HepG2 (cell line): ENCODE measurements around the gene LSM12. TPM values are rescaled to one million over a fixed set of nuclear protein-coding genes. Genes with fewer than 3 reads are reported as not detected.

Experiments used
- ADNP ChIP-seq: sonication (generic); formaldehyde crosslinking; IDR thresholded peaks from 2 replicates; pipeline ENCODE4 v1.4.0; 2020; ENCODE audit warnings: missing genetic modification reagents
- FIP1L1 ChIP-seq: fragments of 200-400 bp; formaldehyde crosslinking; IDR thresholded peaks from 2 replicates; pipeline ENCODE4 v1.6.1; 2018; ENCODE audit warnings: low read depth, mild to moderate bottlenecking, low read length, moderate library complexity, borderline replicate concordance; ENCODE audit not compliant: insufficient read depth
- HIVEP1 ChIP-seq: sonication (generic); formaldehyde crosslinking; IDR thresholded peaks from 2 replicates; pipeline ENCODE4 v1.4.0; 2020; ENCODE audit warnings: mild to moderate bottlenecking, missing genetic modification reagents
- HMGXB4 ChIP-seq, 2 experiments: sonication (generic) in 1 of 2; formaldehyde crosslinking in 1 of 2; IDR thresholded peaks; 2 replicates each; pipeline versions ENCODE4 v1.4.0 to v1.6.1; 2018 to 2020; ENCODE audit warnings: missing genetic modification reagents in 2 of 2, borderline replicate concordance in 1 of 2, low read depth in 1 of 2, mild to moderate bottlenecking in 1 of 2, missing biosample characterization in 1 of 2
- KAT2B ChIP-seq: fragments of 150-350 bp; IDR thresholded peaks from 2 replicates; pipeline ENCODE4 v1.6.1; 2014; ENCODE audit warnings: low read depth, low read length, borderline replicate concordance
- KMT2A ChIP-seq: sonication (generic); formaldehyde crosslinking; IDR thresholded peaks from 2 replicates; pipeline ENCODE4 v1.4.0; 2020; ENCODE audit warnings: missing genetic modification reagents
- MATR3 ChIP-seq: sonication (generic); formaldehyde crosslinking; IDR thresholded peaks from 2 replicates; pipeline ENCODE4 v1.4.0; 2020; ENCODE audit warnings: missing genetic modification reagents
- MNT ChIP-seq: fragments of 450-650 bp; IDR thresholded peaks from 2 replicates; pipeline ENCODE4 v1.6.1; 2016
- NCOA5 ChIP-seq: sonication (generic); formaldehyde crosslinking; IDR thresholded peaks from 2 replicates; pipeline ENCODE4 v1.4.0; 2020; ENCODE audit warnings: missing genetic modification reagents
- NR0B2 ChIP-seq: sonication (generic); formaldehyde crosslinking; IDR thresholded peaks from 2 replicates; pipeline ENCODE4 v1.4.0; 2020; ENCODE audit warnings: mild to moderate bottlenecking, missing genetic modification reagents
- PRPF4 ChIP-seq: fragments of 200-400 bp; formaldehyde crosslinking; IDR thresholded peaks from 2 replicates; pipeline ENCODE4 v1.6.1; 2016; ENCODE audit warnings: low read length, low read depth; ENCODE audit not compliant: poor library complexity, severe bottlenecking
- SOX13 ChIP-seq, 3 experiments: fragments of 450-650 bp in 1 of 3; sonication (generic) in 1 of 3; formaldehyde crosslinking in 1 of 3; IDR thresholded peaks in 2 of 3; conservative IDR thresholded peaks in 1 of 3; 2 replicates each; pipeline versions ENCODE4 v1.5.0 to v1.6.1; 2016 to 2020; ENCODE audit warnings: antibody characterized with exemption in 1 of 3, mild to moderate bottlenecking in 1 of 3, missing compliant biosample characterization in 1 of 3, missing genetic modification reagents in 1 of 3, moderate library complexity in 1 of 3
- SRY ChIP-seq: sonication (generic); formaldehyde crosslinking; IDR thresholded peaks from 2 replicates; pipeline ENCODE4 v1.8.0; 2022; ENCODE audit warnings: mild to moderate bottlenecking, missing genetic modification reagents
- TOPORS ChIP-seq: sonication (generic); formaldehyde crosslinking; IDR thresholded peaks from 2 replicates; pipeline ENCODE4 v1.8.0; 2023; ENCODE audit warnings: mild to moderate bottlenecking, missing genetic modification reagents
- ZFP36L1 ChIP-seq: sonication (generic); formaldehyde crosslinking; IDR thresholded peaks from 2 replicates; pipeline ENCODE4 v1.8.0; 2022; ENCODE audit warnings: mild to moderate bottlenecking, missing genetic modification reagents, moderate library complexity
- ZFY ChIP-seq: sonication (generic); formaldehyde crosslinking; IDR thresholded peaks from 2 replicates; pipeline ENCODE4 v1.4.0; 2020; ENCODE audit warnings: missing genetic modification reagents
- ZFYVE20 ChIP-seq: sonication (generic); formaldehyde crosslinking; IDR thresholded peaks from 2 replicates; pipeline ENCODE4 v1.8.0; 2023; ENCODE audit warnings: low read depth, mild to moderate bottlenecking, moderate library complexity, missing genetic modification reagents, borderline replicate concordance
- ZMAT3 ChIP-seq: sonication (generic); formaldehyde crosslinking; conservative IDR thresholded peaks from 2 replicates; pipeline ENCODE4 v1.7.0; 2021; ENCODE audit warnings: missing genetic modification reagents
- ZNF205 ChIP-seq: IDR thresholded peaks from 2 replicates; pipeline ENCODE4 v1.6.1; 2018; ENCODE audit warnings: missing biosample characterization, missing genetic modification reagents
- ZNF33A ChIP-seq: sonication (generic); formaldehyde crosslinking; IDR thresholded peaks from 2 replicates; pipeline ENCODE4 v1.5.1; 2020; ENCODE audit warnings: missing genetic modification reagents, mild to moderate bottlenecking, moderate library complexity, borderline replicate concordance
- ZNF598 ChIP-seq: sonication (generic); formaldehyde crosslinking; IDR thresholded peaks from 2 replicates; pipeline ENCODE4 v1.5.1; 2020; ENCODE audit warnings: mild to moderate bottlenecking, missing genetic modification reagents, borderline replicate concordance
- ZNF747 ChIP-seq: sonication (generic); formaldehyde crosslinking; IDR thresholded peaks from 2 replicates; pipeline ENCODE4 v1.8.1; 2023; ENCODE audit warnings: missing genetic modification reagents, mild to moderate bottlenecking, borderline replicate concordance
- ZNF749 ChIP-seq: sonication (generic); formaldehyde crosslinking; IDR thresholded peaks from 2 replicates; pipeline ENCODE4 v1.8.0; 2022; ENCODE audit warnings: mild to moderate bottlenecking, missing genetic modification reagents, moderate library complexity, borderline replicate concordance
- ZNF776 ChIP-seq: sonication (generic); formaldehyde crosslinking; IDR thresholded peaks from 2 replicates; pipeline ENCODE4 v1.4.0; 2020; ENCODE audit warnings: mild to moderate bottlenecking, missing genetic modification reagents
- ZNF841 ChIP-seq: sonication (generic); formaldehyde crosslinking; IDR thresholded peaks from 2 replicates; pipeline ENCODE4 v1.8.1; 2023; ENCODE audit warnings: missing genetic modification reagents, borderline replicate concordance
- ZSCAN22 ChIP-seq: sonication (generic); formaldehyde crosslinking; IDR thresholded peaks from 2 replicates; pipeline ENCODE4 v1.4.0; 2020; ENCODE audit warnings: mild to moderate bottlenecking, missing genetic modification reagents
- ZSCAN29 ChIP-seq: sonication (generic); formaldehyde crosslinking; conservative IDR thresholded peaks from 2 replicates; pipeline ENCODE4 v1.4.0; 2020; ENCODE audit warnings: mild to moderate bottlenecking, missing genetic modification reagents
- polyA plus RNA-seq, 8 experiments: library from polyadenylated mRNA; depleted of rRNA in 3 of 8; stranded (reverse) in 7 of 8; unstranded in 1 of 8; fragments of >200 nt; fragmentation: Illumina TruSeq in 4 of 8; extraction: Trizol in 4 of 8; gene quantifications; 2 replicates each; pipeline versions ENCODE4 v1.2.1 to v1.2.3, GENCODE V29; 2011 to 2016; ENCODE audit warnings: low read depth in 4 of 8, missing spikeins in 1 of 8, mixed read lengths in 1 of 8; ENCODE audit not compliant: insufficient read depth in 1 of 8
- total RNA-seq, 5 experiments: library from RNA; depleted of rRNA; stranded (reverse); fragments of >200 nt; fragmentation: Illumina TruSeq; extraction: Trizol; gene quantifications; 2 replicates each; pipeline ENCODE4 v1.2.3, GENCODE V29; 2016; ENCODE audit warnings: low read depth in 1 of 5

Gene LSM12
- total and polyA plus RNA-seq, 2 of the 13 experiments (the other 11 are each of a cell fraction or from before 2014, with no cell fraction given): 52.8 to 55.7 TPM

DNA sequence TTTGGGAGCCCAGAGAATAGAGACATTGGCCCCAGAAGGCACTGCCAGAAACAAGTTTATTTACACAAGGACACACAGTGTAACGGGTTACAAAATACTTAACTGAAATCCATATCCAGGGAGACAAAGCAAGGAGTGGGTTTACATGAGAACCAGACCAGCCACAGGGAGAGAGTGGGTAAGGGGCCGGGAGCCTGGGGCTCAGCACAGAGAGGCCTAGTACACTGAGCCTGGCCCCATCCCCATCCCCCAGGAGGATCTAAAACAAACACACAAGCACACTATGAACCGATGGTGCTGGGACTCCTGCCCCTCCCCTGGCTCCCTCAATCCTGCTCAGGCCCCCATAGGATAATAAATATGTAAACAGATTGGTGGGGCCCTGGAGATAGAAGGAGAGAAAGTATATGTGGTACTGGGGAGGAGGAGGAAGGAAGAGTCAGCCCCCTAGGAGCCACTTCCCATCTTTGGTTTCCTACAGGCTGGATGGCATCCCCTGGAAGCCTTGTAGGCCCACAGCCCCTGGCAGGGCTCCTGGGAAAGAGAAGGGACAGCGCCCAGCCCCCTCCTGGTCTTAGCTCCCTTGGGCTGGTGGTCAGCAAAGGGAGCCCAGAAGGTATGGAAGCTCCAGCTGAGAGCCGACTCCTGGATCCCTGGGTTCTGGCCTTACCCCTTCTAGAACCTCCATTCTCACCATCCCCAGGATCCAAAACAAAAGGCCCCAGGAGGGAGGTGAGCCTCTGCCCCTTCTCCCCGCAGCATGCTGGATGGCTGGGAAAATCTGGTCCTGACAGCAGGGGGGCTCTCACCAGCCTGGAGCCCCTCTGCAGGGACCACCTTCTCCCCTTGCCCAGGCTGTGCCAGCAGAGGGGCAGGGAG, 10.5 kb upstream of the LSM12 start (continued):
- TF ChIP-seq KAT2B (no peak), PRPF4 (no peak), ZFP36L1 (no peak), ZNF776 (CRISPR knock-in tag) (no peak), SOX13 (IDR thresholded peaks at IDR 0.05) (no peak), SOX13 (CRISPR knock-in tag; conservative IDR thresholded peaks at IDR 0.05 in 1 of 2, IDR thresholded peaks at IDR 0.05 in 1 of 2) (no peak), HMGXB4 (CRISPR knock-in tag; IDR thresholded peaks at IDR 0.05; ENCODE audit: borderline replicate concordance in 1 of 2, low read depth in 1 of 2) (no peak), ZSCAN29 (CRISPR knock-in tag) (no peak), ZFYVE20 (no peak), MATR3 (CRISPR knock-in tag) (no peak), ZFY (CRISPR knock-in tag) (peak; percentile 68), NCOA5 (CRISPR knock-in tag) (no peak), NR0B2 (CRISPR knock-in tag) (no peak), SRY (no peak), ZNF841 (CRISPR knock-in tag) (no peak), ZNF33A (CRISPR knock-in tag) (no peak), ZNF749 (CRISPR knock-in tag) (no peak), MNT (no peak), FIP1L1 (no peak), HIVEP1 (CRISPR knock-in tag) (no peak), ZNF747 (CRISPR knock-in tag) (no peak), ADNP (CRISPR knock-in tag) (no peak), KMT2A (CRISPR knock-in tag) (peak; percentile 28; the same call in 1 of the 2 replicates), ZMAT3 (CRISPR knock-in tag) (no peak), ZSCAN22 (CRISPR knock-in tag) (no peak), TOPORS (CRISPR knock-in tag) (no peak), ZNF598 (CRISPR knock-in tag) (no peak), ZNF205 (no peak)
